Left lung (tissue), 10 donors: ENCODE data around the gene ZNF211. TPM values are rescaled to one million over a fixed set of nuclear protein-coding genes. Genes with fewer than 3 reads are reported as not detected.

Experiments
- ATAC-seq: fragments of 200-7000 bp; cut with Tn5 transposase; one replicate; pipeline ENCODE4 v1.9.1; 2020; ENCODE audit warnings: moderate library complexity
- DNase-seq, 4 donors: peaks; one replicate each; pipeline ENCODE4 v3.0.0-alpha.2; 2013 to 2020
- H3K27ac ChIP-seq, 2 donors: fragments of 200-600 bp; sonication (generic) in 1 of 2; one replicate each; pipeline versions ENCODE4 v1.5.0 to v1.8.0; 2020 to 2021
- H3K27me3 ChIP-seq, 2 donors: fragments of 200-600 bp; sonication (generic) in 1 of 2; one replicate each; pipeline versions ENCODE4 v1.5.0 to v1.8.0; 2020 to 2021
- H3K36me3 ChIP-seq, 2 donors: fragments of 200-600 bp; sonication (generic) in 1 of 2; one replicate each; pipeline versions ENCODE4 v1.5.0 to v1.8.0; 2020 to 2021
- H3K4me1 ChIP-seq, 2 donors: fragments of 200-600 bp; one replicate each; pipeline ENCODE4 v1.8.0; 2021
- H3K4me3 ChIP-seq, 2 donors: fragments of 200-600 bp; sonication (generic) in 1 of 2; one replicate each; pipeline versions ENCODE4 v1.5.0 to v1.8.0; 2020 to 2021; ENCODE audit warnings: mild to moderate bottlenecking in 1 of 2
- H3K9me3 ChIP-seq, 2 donors: fragments of 200-600 bp; sonication (generic) in 1 of 2; one replicate each; pipeline versions ENCODE4 v1.5.0 to v1.8.0; 2020 to 2021
- CTCF ChIP-seq, 2 donors: fragments of 200-600 bp; sonication (generic) in 1 of 2; IDR thresholded peaks; one replicate each; pipeline versions ENCODE4 v1.5.0 to v1.8.0; 2021; ENCODE audit warnings: antibody characterized with exemption in 2 of 2
- intact Hi-C, 2 donors: fragments of 100-400 bp; cut with DNase I; formaldehyde crosslinking; loops; one replicate each; pipeline versions ENCODE4 v1.11.2 to v1.14.2; 2022
- polyA plus RNA-seq, 6 donors: library from polyadenylated mRNA; unstranded; fragments of 120-200 nt; gene quantifications; one replicate each; pipeline ENCODE4 v1.2.1, GENCODE V29; 2013; ENCODE audit not compliant: insufficient read length in 6 of 6
- total RNA-seq, 2 donors: library from RNA; stranded (reverse); fragmentation: NEBNext Ultra II Directional; extraction: Animal tissue kit (Norgen Biotek cat#: 25700); gene quantifications; one replicate each; pipeline ENCODE4 v1.2.1, GENCODE V29; 2021
- donor health status: DM: no; HTN: yes; CAD: no.
- donor health status: DM: no; HTN: no; CAD: no.

ZNF211 gene
- total and polyA plus RNA-seq, 8 donors = 12.5 to 49.4 (median 39.2) TPM

- TF ChIP-seq CTCF (IDR thresholded peaks at IDR 0.05) = no peak
- Histone ChIP-seq H3K9me3 (peaks cover 0 to 46% of the 10 kb centered on the region in 2 donors), H3K4me1 (peaks cover 0 to 13% of the 10 kb centered on the region in 2 donors), H3K4me3 (peak within 1 kb of the TSS; percentile 65 to 84), H3K36me3 (peaks cover 0 to 23% of the 10 kb centered on the region in 2 donors), H3K27me3 (no peaks in the 10 kb centered on the region), H3K27ac (no peak within 1 kb of the TSS)
- intact Hi-C loops = no loop called here
- DNase-seq (peak; percentile 92 to 96 (median 94)), ATAC-seq (peak; percentile 99)
These were observed 33.1 kb upstream of the ZNF211 start, which contains the start of gene ZNF530 for GRCh38 chr19:57599761-57600383. ZNF530 (plus strand) TSS chr19:57599885; CDS start chr19:57604346, 4,461 bp downstream.

- Histone ChIP-seq H3K4me1 (no peaks in the 10 kb centered on the region), H3K9me3 (peaks cover 0 to 96% of the 10 kb centered on the region in 2 donors), H3K4me3 (no peak overlapping the region), H3K36me3 (peaks cover 0 to 56% of the 10 kb centered on the region in 2 donors), H3K27ac (no peak overlapping the region), H3K27me3 (no peaks in the 10 kb centered on the region)
- no peak for TF ChIP-seq CTCF (IDR thresholded peaks at IDR 0.05)
- intact Hi-C loops = no loop called here
- DNase-seq (no peak), ATAC-seq (no peak)
These were observed 26.0 kb upstream of the ZNF211 start for GRCh38 chr19:57606931-57607330.

- no peak overlapping the region for H3K27ac ChIP-seq
- H3K27me3 ChIP-seq = no peaks in the 10 kb centered on the region
- ATAC-seq (no peak), DNase-seq (no peak)
- peaks cover 0 to 72% of the 10 kb centered on the region in 2 donors for H3K9me3 ChIP-seq
- no peak overlapping the region for H3K4me3 ChIP-seq
- no peak for TF ChIP-seq CTCF (IDR thresholded peaks at IDR 0.05)
- peaks cover 0 to 30% of the 10 kb centered on the region in 2 donors for H3K36me3 ChIP-seq
- intact Hi-C loops = no loop called here
- H3K4me1 ChIP-seq = peaks cover 6 to 7% of the 10 kb centered on the region in 2 donors
These were observed 21.9 kb upstream of the ZNF211 start for GRCh38 chr19:57611113-57611512.

- peak in 1 of 2 donors; percentile 13 for TF ChIP-seq CTCF (IDR thresholded peaks at IDR 0.05)
- peak within 1 kb of the TSS in 1 of 2 donors; percentile 72 for H3K27ac ChIP-seq
- H3K36me3 ChIP-seq = peaks cover 0 to 40% of the 10 kb centered on the region in 2 donors
- ATAC-seq (peak; percentile 100), DNase-seq (peak; percentile 88 to 96 (median 94))
- H3K9me3 ChIP-seq = peaks cover 11 to 72% of the 10 kb centered on the region in 2 donors
- H3K4me1 ChIP-seq = peaks cover 6 to 7% of the 10 kb centered on the region in 2 donors
- intact Hi-C loops = no loop called here
- H3K4me3 ChIP-seq = peak within 1 kb of the TSS; percentile 98 to 100
- H3K27me3 ChIP-seq = no peaks in the 10 kb centered on the region
These were observed 18.8 kb upstream of the ZNF211 start, which contains the start of gene ZNF134 for GRCh38 chr19:57613941-57614743. ZNF134 (plus strand) TSS chr19:57614242; CDS start chr19:57619469, 5,227 bp downstream.

- ATAC-seq (no peak), DNase-seq (no peak)
- intact Hi-C loops = no loop called here
- H3K27me3 ChIP-seq = no peaks in the 10 kb centered on the region
- H3K4me3 ChIP-seq = peak overlapping the region in 1 of 2 donors; percentile 98
- H3K27ac ChIP-seq = no peak overlapping the region
- peaks cover 6 to 7% of the 10 kb centered on the region in 2 donors for H3K4me1 ChIP-seq
- peaks cover 18 to 75% of the 10 kb centered on the region in 2 donors for H3K9me3 ChIP-seq
- TF ChIP-seq CTCF (IDR thresholded peaks at IDR 0.05) = no peak
- peaks cover 4 to 52% of the 10 kb centered on the region in 2 donors for H3K36me3 ChIP-seq
These were observed 17.6 kb upstream of the ZNF211 start for GRCh38 chr19:57615346-57615745.
